HepG2 (cell line): Measurements from ENCODE around the gene ASXL1. TPM values are rescaled to one million over a fixed set of nuclear protein-coding genes. Genes with fewer than 3 reads are reported as not detected.

Source experiments
- ATF7 ChIP-seq, 2 experiments: fragments of 450-650 bp in 1 of 2; sonication (generic) in 1 of 2; formaldehyde crosslinking in 1 of 2; IDR thresholded peaks; 2 replicates each; pipeline versions ENCODE4 v1.4.0 to v1.6.1; 2016 to 2020; ENCODE audit warnings: antibody characterized with exemption in 1 of 2, mild to moderate bottlenecking in 1 of 2, missing genetic modification reagents in 1 of 2
- DMTF1 ChIP-seq: sonication (generic); formaldehyde crosslinking; IDR thresholded peaks from 2 replicates; pipeline ENCODE4 v1.4.0; 2020; ENCODE audit warnings: mild to moderate bottlenecking, missing genetic modification reagents
- EHMT2 ChIP-seq: fragments of 200-600 bp; sonication (generic); IDR thresholded peaks from 2 replicates; pipeline ENCODE4 v1.7.0; 2017; ENCODE audit warnings: antibody characterized with exemption, low read depth, low read length, borderline replicate concordance
- GMEB2 ChIP-seq: IDR thresholded peaks from 2 replicates; pipeline ENCODE4 v1.6.1; 2016; ENCODE audit warnings: missing biosample characterization, missing genetic modification reagents, low read depth
- HNF1B ChIP-seq: sonication (generic); formaldehyde crosslinking; IDR thresholded peaks from 2 replicates; pipeline ENCODE4 v1.5.1; 2020; ENCODE audit warnings: mild to moderate bottlenecking, moderate library complexity, missing genetic modification reagents
- MED13 ChIP-seq: sonication (generic); formaldehyde crosslinking; IDR thresholded peaks from 2 replicates; pipeline ENCODE4 v1.5.0; 2020; ENCODE audit warnings: missing genetic modification reagents
- MIER3 ChIP-seq: IDR thresholded peaks from 2 replicates; pipeline ENCODE4 v1.6.1; 2016; ENCODE audit warnings: missing compliant biosample characterization, borderline replicate concordance
- NKX3-1 ChIP-seq: sonication (generic); formaldehyde crosslinking; IDR thresholded peaks from 2 replicates; pipeline ENCODE4 v1.5.0; 2020; ENCODE audit warnings: missing genetic modification reagents
- REPIN1 ChIP-seq: sonication (generic); formaldehyde crosslinking; IDR thresholded peaks from 2 replicates; pipeline ENCODE4 v1.8.0; 2022; ENCODE audit warnings: missing genetic modification reagents, low read depth, mild to moderate bottlenecking, borderline replicate concordance
- REXO4 ChIP-seq: sonication (generic); formaldehyde crosslinking; IDR thresholded peaks from 2 replicates; pipeline ENCODE4 v1.8.0; 2022; ENCODE audit warnings: missing genetic modification reagents, mild to moderate bottlenecking, borderline replicate concordance
- RORA ChIP-seq: sonication (generic); formaldehyde crosslinking; IDR thresholded peaks from 2 replicates; pipeline ENCODE4 v1.5.0; 2020; ENCODE audit warnings: mild to moderate bottlenecking, missing genetic modification reagents, moderate library complexity
- ZFAT ChIP-seq: sonication (generic); formaldehyde crosslinking; conservative IDR thresholded peaks from 2 replicates; pipeline ENCODE4 v1.8.1; 2023; ENCODE audit warnings: missing genetic modification reagents, inconsistent platforms
- ZNF138 ChIP-seq: sonication (generic); formaldehyde crosslinking; IDR thresholded peaks from 2 replicates; pipeline ENCODE4 v1.5.0; 2020; ENCODE audit warnings: mild to moderate bottlenecking, low read depth, missing genetic modification reagents
- ZNF362 ChIP-seq: sonication (generic); formaldehyde crosslinking; IDR thresholded peaks from 2 replicates; pipeline ENCODE4 v1.4.0; 2020; ENCODE audit warnings: missing genetic modification reagents, mild to moderate bottlenecking, borderline replicate concordance
- ZNF503 ChIP-seq: sonication (generic); formaldehyde crosslinking; IDR thresholded peaks from 2 replicates; pipeline ENCODE4 v1.4.0; 2020; ENCODE audit warnings: missing genetic modification reagents
- ZNF7 ChIP-seq: IDR thresholded peaks from 2 replicates; pipeline ENCODE4 v1.6.1; 2016; ENCODE audit warnings: missing biosample characterization, missing genetic modification reagents
- polyA plus RNA-seq, 8 experiments: library from polyadenylated mRNA; depleted of rRNA in 3 of 8; stranded (reverse) in 7 of 8; unstranded in 1 of 8; fragments of >200 nt; fragmentation: Illumina TruSeq in 4 of 8; extraction: Trizol in 4 of 8; gene quantifications; 2 replicates each; pipeline versions ENCODE4 v1.2.1 to v1.2.3, GENCODE V29; 2011 to 2016; ENCODE audit warnings: low read depth in 4 of 8, missing spikeins in 1 of 8, mixed read lengths in 1 of 8; ENCODE audit not compliant: insufficient read depth in 1 of 8
- total RNA-seq, 5 experiments: library from RNA; depleted of rRNA; stranded (reverse); fragments of >200 nt; fragmentation: Illumina TruSeq; extraction: Trizol; gene quantifications; 2 replicates each; pipeline ENCODE4 v1.2.3, GENCODE V29; 2016; ENCODE audit warnings: low read depth in 1 of 5

The ASXL1 gene
- total and polyA plus RNA-seq, 2 of the 13 experiments (the other 11 are each of a cell fraction or from before 2014, with no cell fraction given), result 62.1 to 74.8 TPM

GRCh38 chr20:32483351-32484224 is 125.5 kb downstream of the ASXL1 start (continued):
- TF ChIP-seq DMTF1 (CRISPR knock-in tag) (no peak), ZNF503 (CRISPR knock-in tag) (peak; percentile 48; the same call in 1 of the 2 replicates), HNF1B (CRISPR knock-in tag) (no peak), ATF7 (IDR thresholded peaks at IDR 0.05) (no peak), ATF7 (CRISPR knock-in tag; IDR thresholded peaks at IDR 0.05) (no peak), MIER3 (CRISPR knock-in tag) (0 out of 2 replicates have a peak, but pooled peaks have one; percentile 28), REXO4 (CRISPR knock-in tag) (no peak), ZFAT (CRISPR knock-in tag) (no peak), REPIN1 (CRISPR knock-in tag) (0 out of 2 replicates have a peak, but pooled peaks have one; percentile 44), ZNF138 (CRISPR knock-in tag) (no peak), EHMT2 (no peak), GMEB2 (CRISPR knock-in tag) (no peak), NKX3-1 (CRISPR knock-in tag) (peak; percentile 29; the same call in 1 of the 2 replicates), ZNF362 (CRISPR knock-in tag) (peak; percentile 32; the same call in 1 of the 2 replicates), ZNF7 (CRISPR knock-in tag) (no peak), RORA (no peak), MED13 (CRISPR knock-in tag) (peak; percentile 59; the same call in 1 of the 2 replicates)
